Measurements from ENCODE around the gene ACY1. TPM values are rescaled to one million over a fixed set of nuclear protein-coding genes. Genes with fewer than 3 reads are reported as not detected.

Gene ACY1
- polyA plus RNA-seq, 1 of the 3 experiments (the other 2 are of a cell fraction), result 93.0 TPM

DNA sequence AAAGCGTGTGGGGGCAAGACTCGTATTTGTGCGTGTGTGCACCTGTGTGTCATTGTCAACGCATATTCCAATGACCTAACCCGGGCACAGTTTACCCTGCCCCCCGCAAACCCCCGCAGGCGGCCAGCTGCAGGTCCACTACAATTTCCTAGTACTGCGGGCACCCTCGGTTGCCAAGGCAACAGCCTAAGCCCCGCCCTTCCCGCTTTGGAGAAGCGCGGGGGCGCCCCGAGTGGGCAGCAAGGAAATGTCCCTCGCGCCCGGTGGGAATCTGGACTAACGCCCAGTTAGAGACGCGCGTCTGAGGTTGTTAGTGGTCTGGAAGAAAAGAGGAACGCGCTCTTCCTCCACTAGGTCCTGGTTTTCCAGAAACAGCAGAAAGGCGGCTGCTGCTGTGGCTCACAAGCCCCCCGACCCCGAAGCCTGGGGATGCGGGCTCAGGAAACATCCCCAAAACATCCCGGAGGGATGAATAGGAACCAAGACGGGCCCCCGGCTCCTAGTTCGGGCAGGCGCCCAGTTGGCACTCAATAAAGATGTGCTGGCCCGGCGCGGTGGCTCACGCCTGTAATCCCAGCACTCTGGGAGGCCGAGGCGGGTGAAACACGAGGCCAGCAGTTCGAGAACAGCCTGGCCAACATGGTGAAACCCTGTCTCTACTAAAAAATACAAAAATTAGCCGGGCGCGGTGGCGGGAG is 7.3 kb upstream of the ACY1 start:
- TF ChIP-seq CTCF (IDR thresholded peaks at IDR 0.05), result peak; percentile 37
- TF ChIP-seq RAD21 (IDR thresholded peaks at IDR 0.05; ENCODE audit: low read length), result peak; percentile 41
- TF ChIP-seq RCOR1 (IDR thresholded peaks at IDR 0.05; ENCODE audit: low read length), result peak; percentile 69
- no peak for TF ChIP-seq NRF1 (IDR thresholded peaks at IDR 0.05; ENCODE audit: low read depth, low read length)
- TF ChIP-seq, protein P1, sequence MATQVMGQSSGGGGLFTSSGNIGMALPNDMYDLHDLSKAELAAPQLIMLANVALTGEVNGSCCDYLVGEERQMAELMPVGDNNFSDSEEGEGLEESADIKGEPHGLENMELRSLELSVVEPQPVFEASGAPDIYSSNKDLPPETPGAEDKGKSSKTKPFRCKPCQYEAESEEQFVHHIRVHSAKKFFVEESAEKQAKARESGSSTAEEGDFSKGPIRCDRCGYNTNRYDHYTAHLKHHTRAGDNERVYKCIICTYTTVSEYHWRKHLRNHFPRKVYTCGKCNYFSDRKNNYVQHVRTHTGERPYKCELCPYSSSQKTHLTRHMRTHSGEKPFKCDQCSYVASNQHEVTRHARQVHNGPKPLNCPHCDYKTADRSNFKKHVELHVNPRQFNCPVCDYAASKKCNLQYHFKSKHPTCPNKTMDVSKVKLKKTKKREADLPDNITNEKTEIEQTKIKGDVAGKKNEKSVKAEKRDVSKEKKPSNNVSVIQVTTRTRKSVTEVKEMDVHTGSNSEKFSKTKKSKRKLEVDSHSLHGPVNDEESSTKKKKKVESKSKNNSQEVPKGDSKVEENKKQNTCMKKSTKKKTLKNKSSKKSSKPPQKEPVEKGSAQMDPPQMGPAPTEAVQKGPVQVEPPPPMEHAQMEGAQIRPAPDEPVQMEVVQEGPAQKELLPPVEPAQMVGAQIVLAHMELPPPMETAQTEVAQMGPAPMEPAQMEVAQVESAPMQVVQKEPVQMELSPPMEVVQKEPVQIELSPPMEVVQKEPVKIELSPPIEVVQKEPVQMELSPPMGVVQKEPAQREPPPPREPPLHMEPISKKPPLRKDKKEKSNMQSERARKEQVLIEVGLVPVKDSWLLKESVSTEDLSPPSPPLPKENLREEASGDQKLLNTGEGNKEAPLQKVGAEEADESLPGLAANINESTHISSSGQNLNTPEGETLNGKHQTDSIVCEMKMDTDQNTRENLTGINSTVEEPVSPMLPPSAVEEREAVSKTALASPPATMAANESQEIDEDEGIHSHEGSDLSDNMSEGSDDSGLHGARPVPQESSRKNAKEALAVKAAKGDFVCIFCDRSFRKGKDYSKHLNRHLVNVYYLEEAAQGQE (IDR thresholded peaks at IDR 0.05; ENCODE audit: low read depth, low read length), result no peak
- WGBS (ENCODE audit: low lambda C conversion rate), result 59% methylated on average over 37 of the region's 46 CpGs
- H3K9me2 ChIP-seq, result no peaks in the 10 kb centered on the region
- H3K4me3 ChIP-seq (ENCODE audit: low read depth in 2 of 2, low read length in 1 of 2), result peak overlapping the region; percentile 53 to 85
- H3K79me2 ChIP-seq (ENCODE audit: insufficient read depth), result peaks cover 22% of the 10 kb centered on the region
- no peaks in the 10 kb centered on the region for H4K20me1 ChIP-seq (ENCODE audit: insufficient read depth)
- peak; percentile 89 for DNase-seq
- H3K9me3 ChIP-seq, result no peaks in the 10 kb centered on the region
- H3K4me1 ChIP-seq (ENCODE audit: control insufficient read depth in 1 of 2, insufficient read depth in 2 of 2, low read depth in 1 of 2, low read length in 1 of 2), result peaks cover 7 to 23% of the 10 kb centered on the region in 2 experiments
- no peak overlapping the region for H3K9ac ChIP-seq
- H3F3A ChIP-seq (replicated peaks; ENCODE audit: insufficient read depth), result peaks cover 17% of the 10 kb centered on the region
- H3K36me3 ChIP-seq (replicated peaks in 1 of 2; ENCODE audit: control insufficient read depth in 1 of 2, insufficient read depth in 2 of 2, low read length in 1 of 2), result peaks cover 0 to 5% of the 10 kb centered on the region in 2 experiments
- 0 out of 2 replicates have a peak overlapping the region, but pooled peaks have one; percentile 95 for H2AFZ ChIP-seq (ENCODE audit: low read depth)
- ChIA-PET POLR2A (interaction anchor here (1.5 to 3.0 kb wide), 2 partner anchors 16 to 19 kb away, joined by 5 to 20 read pairs; partner anchors contain the start of gene RPL29), CTCF (interaction anchor here (0.7 to 5.1 kb wide), 7 partner anchors 7 to 167 kb away, joined by 3 to 84 read pairs (median 23); partner anchors contain the start of genes ACY1, PARP3 and RRP9)
- no peaks in the 10 kb centered on the region for H3K27me3 ChIP-seq (ENCODE audit: insufficient read depth)
- peak overlapping the region; percentile 30 to 90; a peak in 3 of 4 replicates for H3K27ac ChIP-seq (ENCODE audit: low read depth in 2 of 2, low read length in 1 of 2)
- H3K4me2 ChIP-seq, result peak overlapping the region; percentile 100

- DNase-seq, result no peak
- TF ChIP-seq RFX5 (IDR thresholded peaks at IDR 0.05; ENCODE audit: low read length) (no peak), MAX (IDR thresholded peaks at IDR 0.05; ENCODE audit: low read depth) (no peak), NFIC (IDR thresholded peaks at IDR 0.05; ENCODE audit: borderline replicate concordance) (no peak), POLR2AphosphoS5 (IDR thresholded peaks at IDR 0.05; ENCODE audit: low read depth, low read length) (no peak), RCOR1 (IDR thresholded peaks at IDR 0.05; ENCODE audit: low read length) (no peak), YY1 (IDR thresholded peaks at IDR 0.05; ENCODE audit: low read depth) (no peak), MXI1 (IDR thresholded peaks at IDR 0.05; ENCODE audit: low read depth, low read length) (no peak), TEAD4 (IDR thresholded peaks at IDR 0.05; ENCODE audit: borderline replicate concordance, insufficient read depth) (no peak), EZH2phosphoT487 (IDR thresholded peaks at IDR 0.05; ENCODE audit: borderline replicate concordance, low read depth) (no peak), NRF1 (IDR thresholded peaks at IDR 0.05; ENCODE audit: low read depth, low read length) (no peak), CTCF (IDR thresholded peaks at IDR 0.05) (no peak), CHD2 (IDR thresholded peaks at IDR 0.05; ENCODE audit: low read length, partially characterized antibody) (no peak)
- ChIA-PET CTCF (interaction anchor here (0.9 to 1.5 kb wide), 4 partner anchors 9 to 35 kb away, joined by 3 to 4 read pairs (median 4); partner anchors contain the start of gene PARP3), POLR2A (interaction anchor here (1.1 kb wide), 1 partner anchor 18 kb away, joined by 3 read pairs; the partner anchor contains the start of gene RPL29)
- no peaks in the 10 kb centered on the region for H3K27me3 ChIP-seq (ENCODE audit: insufficient read depth)
- H3K9ac ChIP-seq, result no peak overlapping the region
- H3F3A ChIP-seq (replicated peaks; ENCODE audit: insufficient read depth), result peaks cover 24% of the 10 kb centered on the region
- H3K9me3 ChIP-seq, result no peaks in the 10 kb centered on the region
- H3K4me3 ChIP-seq (ENCODE audit: low read depth in 2 of 2, low read length in 1 of 2), result no peak overlapping the region
- H4K20me1 ChIP-seq (ENCODE audit: insufficient read depth), result no peaks in the 10 kb centered on the region
- no peaks in the 10 kb centered on the region for H3K9me2 ChIP-seq
- no peak overlapping the region for H3K4me2 ChIP-seq
- peaks cover 7 to 24% of the 10 kb centered on the region in 2 experiments for H3K4me1 ChIP-seq (ENCODE audit: control insufficient read depth in 1 of 2, insufficient read depth in 2 of 2, low read depth in 1 of 2, low read length in 1 of 2)
- 98% methylated on average over 8 of the region's 9 CpGs for WGBS (ENCODE audit: low lambda C conversion rate)
- H3K79me2 ChIP-seq (ENCODE audit: insufficient read depth), result peaks cover 37% of the 10 kb centered on the region
- H2AFZ ChIP-seq (ENCODE audit: low read depth), result no peak overlapping the region
- H3K27ac ChIP-seq (ENCODE audit: low read depth in 2 of 2, low read length in 1 of 2), result no peak overlapping the region; a peak in 1 of 4 replicates
- peaks cover 0 to 5% of the 10 kb centered on the region in 2 experiments for H3K36me3 ChIP-seq (replicated peaks in 1 of 2; ENCODE audit: control insufficient read depth in 1 of 2, insufficient read depth in 2 of 2, low read length in 1 of 2)
Measured at GRCh38 chr3:51977446-51978142, 5.7 kb upstream of the ACY1 start.
